ENCODE data around the gene SEPTIN8.

SEPTIN8 gene, protein sequence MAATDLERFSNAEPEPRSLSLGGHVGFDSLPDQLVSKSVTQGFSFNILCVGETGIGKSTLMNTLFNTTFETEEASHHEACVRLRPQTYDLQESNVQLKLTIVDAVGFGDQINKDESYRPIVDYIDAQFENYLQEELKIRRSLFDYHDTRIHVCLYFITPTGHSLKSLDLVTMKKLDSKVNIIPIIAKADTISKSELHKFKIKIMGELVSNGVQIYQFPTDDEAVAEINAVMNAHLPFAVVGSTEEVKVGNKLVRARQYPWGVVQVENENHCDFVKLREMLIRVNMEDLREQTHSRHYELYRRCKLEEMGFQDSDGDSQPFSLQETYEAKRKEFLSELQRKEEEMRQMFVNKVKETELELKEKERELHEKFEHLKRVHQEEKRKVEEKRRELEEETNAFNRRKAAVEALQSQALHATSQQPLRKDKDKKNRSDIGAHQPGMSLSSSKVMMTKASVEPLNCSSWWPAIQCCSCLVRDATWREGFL

GRCh38 chr5:132777209-132778069 lies at the start of gene SEPTIN8:
SEPTIN8 (minus strand) TSS chr5:132777239; CDS start chr5:132777137, 102 bp downstream.
- peak; percentile 25 for DNase-seq

GRCh38 chr5:132826424-132827082 lies 49.5 kb upstream of the SEPTIN8 start:
- no peak for DNase-seq

DNA sequence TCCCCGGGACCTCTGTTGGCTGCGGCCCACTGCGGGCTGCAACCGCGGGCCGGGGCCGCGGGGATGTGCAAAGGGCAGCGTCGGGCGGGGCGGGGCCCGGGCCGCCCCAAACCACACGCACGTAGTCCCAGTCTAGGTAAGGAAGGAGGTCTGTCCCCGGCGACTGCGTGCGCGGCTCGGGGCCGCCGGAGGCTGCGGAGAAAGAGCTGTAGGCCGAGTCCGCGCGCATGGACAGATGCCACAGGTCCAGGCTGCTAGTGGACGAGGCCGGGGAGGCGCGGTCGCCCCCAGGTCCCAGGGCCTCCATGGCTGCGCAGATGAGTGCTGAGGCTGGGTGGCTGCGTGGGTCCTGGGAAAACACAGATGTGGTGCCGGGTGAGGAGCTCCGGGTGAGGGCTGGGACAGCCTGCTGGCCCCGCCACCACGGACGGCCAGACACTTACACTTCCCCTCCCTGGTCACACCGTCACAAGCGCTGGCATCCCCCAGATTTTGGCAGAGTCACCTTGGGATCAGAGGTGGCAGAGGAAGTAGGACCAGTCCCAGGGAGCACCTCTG lies 48.9 kb upstream of the SEPTIN8 start:
- DNase-seq = no peak

DNA sequence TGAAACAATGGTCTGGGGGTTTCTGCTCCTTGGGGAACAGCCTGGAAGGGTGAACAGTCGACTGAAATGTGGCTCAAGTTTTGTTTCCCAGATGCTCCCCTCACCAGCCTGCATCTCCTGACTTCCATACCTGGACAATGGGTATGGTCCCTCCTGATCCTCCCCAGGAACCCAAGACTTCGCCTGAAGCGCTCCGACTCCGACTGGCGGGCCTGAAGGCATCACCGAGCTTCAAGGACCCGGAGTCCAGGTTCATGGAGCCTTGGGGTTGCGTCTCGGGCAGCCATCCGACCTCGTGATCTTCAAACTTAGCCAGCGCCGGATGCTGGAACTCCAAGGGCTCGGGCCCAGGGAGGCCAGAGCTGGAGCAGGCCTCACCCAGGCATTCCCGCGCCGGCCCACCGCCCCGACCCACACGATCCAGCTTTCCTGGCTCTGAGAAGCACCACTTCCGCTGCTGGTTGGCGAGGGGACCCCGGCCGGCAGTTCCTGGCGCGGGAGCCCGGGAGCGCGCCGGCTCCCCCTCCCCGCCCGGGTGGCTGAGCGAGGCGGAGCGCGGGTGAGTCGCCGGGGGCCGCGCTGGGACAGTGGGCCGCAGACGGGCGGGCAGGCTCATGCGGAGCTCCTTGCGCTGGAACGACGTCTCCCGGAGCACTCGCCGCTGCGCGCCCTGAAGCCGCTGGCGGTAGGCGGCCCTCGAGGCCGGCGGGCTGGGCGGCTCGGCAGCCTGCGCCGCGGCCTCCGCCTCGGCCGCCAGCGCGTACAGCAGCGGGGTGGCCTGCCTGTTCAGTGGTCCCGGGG lies 48.2 kb upstream of the SEPTIN8 start:
- DNase-seq = no peak

DNA sequence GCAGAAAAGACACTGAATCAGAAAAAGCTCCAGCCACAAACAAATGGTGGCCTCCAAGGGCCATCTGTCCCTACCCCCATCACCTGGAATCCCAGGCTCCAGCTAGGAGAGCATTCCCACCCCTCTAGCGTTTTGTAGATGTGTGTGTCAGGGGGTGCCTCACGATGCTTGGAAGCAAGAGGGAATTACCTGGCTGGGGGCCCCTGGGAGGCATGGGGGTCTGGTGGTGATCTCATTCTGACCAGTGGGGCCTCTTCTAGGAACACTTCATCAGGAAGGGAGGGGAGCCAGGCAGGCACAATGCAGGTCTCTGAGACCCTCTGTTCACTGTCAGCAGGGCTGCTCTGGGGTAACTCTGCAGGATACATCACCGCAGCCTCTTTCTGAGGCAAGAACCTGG lies 47.4 kb upstream of the SEPTIN8 start:
- no peak for DNase-seq

DNA sequence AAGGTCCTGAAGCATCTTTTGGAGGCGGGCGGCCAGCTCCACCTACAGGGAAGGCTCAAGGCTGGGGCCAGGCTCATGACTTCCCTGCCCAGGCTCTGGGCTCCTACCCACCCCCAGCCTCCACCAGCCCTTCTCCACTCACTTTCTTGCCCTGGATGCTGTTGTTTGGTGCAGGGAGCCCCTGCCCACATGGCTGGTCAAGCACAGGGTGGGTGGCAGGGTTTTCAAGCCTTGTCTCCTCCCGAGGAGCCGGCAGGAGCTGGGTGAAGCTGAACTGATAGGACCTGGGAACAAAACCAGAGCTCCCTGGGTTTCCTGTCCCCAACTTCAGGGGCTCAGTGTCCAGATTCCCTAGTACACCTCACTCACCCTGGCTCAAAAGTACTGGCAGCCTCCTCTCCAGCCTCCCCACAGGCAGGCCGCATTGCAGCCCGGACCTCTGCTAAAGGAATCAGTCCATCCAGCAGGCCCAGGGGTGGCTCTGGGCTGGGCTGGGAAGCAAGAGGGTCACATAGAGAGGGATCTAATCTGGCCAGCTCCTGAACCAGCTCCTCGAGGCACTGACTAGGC lies 46.5 kb upstream of the SEPTIN8 start:
- DNase-seq = no peak

GRCh38 chr5:132822650-132823480 lies 45.8 kb upstream of the SEPTIN8 start:
- no peak for DNase-seq

DNA sequence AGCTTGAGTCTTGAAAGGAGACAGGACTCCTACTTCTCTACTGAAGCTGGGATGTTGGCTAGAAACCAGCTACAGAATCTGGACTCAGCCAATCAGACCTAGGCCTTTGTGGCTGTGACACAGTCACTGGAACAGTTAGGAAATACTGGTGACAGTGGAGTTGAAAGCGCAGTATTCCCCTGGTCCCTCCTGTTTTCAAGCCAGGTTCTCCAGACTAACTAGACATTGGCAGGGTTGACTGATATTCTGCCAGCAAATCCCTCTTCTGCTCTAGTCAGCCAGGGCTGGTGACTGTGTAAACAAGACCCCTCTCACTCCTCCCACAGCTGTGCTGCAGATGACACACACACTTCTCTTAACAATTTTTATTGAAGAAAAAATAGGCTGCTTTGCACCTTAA lies 44.8 kb upstream of the SEPTIN8 start:
- DNase-seq = no peak

- no peak for DNase-seq
Observed at GRCh38 chr5:132821350-132821749, 44.3 kb upstream of the SEPTIN8 start.

DNA sequence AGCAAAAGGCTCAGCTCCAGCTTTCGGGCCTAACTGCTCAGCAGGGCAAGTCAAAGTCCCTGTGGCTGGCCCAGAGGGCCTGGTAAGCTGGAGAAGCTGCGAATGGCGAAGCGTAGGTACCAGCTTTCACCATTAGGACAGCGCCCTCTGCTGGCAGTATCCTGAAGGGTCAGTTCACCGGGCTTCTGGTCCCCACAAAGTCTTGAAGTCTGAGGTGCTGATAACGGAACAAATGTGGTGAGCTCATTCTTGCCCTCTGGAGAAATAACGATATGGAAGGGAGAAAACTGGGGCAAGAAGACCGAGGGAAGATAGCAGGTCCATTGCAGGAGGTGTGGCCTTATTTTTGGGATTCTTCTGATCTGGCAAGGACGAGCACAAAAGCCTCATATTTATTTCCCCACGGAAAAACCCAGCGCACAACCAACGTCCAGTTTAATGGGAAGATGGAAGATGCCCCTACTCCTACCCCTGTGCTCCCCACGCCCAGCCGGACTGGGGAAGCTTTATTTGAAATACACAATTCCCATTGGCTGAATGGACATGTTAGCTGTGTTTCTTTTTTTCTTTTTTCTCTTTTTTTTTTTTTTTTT lies 43.2 kb upstream of the SEPTIN8 start:
- DNase-seq = peak; percentile 92

GRCh38 chr5:132819468-132819867 lies 42.4 kb upstream of the SEPTIN8 start:
- no peak for DNase-seq

GRCh38 chr5:132817011-132817410 lies 40.0 kb upstream of the SEPTIN8 start:
- no peak for DNase-seq

DNA sequence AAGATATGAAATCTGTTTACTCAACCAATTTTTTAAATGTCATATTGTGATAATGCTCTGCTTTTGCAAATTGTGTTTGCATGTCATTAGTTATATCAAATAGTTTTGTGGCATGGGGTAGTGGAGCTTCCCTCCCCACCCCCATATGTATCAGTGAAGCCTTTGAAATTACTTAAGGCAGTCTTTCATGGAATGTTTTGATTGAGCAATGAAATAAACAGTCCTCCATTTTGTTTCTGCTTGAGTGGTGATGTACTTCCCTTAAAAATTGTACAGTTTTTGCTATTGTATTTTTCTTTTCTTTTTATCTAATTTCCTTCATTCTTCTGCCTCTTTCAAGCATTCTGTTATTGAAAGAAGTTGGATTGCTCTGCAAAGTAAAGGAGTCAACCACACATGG lies 39.5 kb upstream of the SEPTIN8 start:
- no peak for DNase-seq

DNA sequence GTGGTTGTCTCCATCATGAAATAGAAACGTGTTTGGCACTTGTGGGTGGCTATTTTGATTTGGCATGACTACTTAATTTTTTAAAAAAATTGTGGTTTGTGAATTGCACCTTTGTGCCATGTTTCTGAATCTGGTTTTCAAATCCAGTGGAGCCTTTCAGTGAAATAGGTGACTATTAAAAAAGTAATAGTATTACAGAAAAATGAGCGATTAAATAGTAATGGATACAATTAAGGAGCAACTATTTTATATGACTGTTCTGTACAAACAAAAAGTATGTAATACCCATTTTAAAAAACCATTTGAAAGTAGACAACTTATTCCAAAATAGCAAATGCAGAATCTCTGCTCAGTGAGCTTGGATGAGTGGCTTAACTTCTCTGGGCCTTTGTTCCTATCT lies 39.0 kb upstream of the SEPTIN8 start:
- DNase-seq = no peak

GRCh38 chr5:132815454-132815853 lies 38.4 kb upstream of the SEPTIN8 start:
- no peak for DNase-seq

DNA sequence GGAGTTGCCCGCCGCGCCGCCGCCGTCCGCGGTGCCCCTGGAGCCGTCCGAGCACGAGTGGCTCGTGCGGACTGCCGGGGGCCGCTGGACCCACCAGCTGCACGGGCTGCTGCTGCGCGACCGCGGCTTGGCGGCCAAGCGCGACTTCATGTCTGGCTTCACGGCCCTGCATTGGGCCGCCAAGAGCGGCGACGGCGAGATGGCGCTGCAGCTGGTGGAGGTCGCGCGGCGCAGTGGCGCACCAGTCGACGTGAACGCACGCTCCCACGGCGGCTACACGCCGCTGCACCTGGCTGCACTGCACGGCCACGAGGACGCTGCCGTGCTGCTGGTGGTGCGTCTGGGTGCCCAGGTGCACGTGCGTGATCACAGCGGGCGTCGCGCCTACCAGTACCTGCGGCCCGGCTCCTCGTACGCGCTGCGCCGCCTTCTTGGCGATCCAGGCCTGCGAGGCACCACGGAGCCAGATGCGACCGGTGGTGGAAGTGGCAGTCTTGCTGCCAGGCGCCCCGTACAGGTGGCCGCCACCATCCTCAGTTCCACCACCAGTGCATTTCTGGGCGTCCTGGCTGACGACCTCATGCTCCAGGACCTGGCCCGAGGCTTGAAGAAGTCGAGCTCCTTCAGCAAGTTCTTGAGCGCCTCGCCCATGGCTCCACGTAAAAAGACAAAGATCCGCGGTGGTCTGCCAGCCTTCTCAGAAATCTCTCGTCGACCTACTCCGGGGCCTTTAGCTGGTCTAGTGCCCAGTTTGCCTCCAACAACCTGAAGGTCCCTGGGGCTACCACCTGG lies 37.7 kb upstream of the SEPTIN8 start:
- DNase-seq = no peak

GRCh38 chr5:132813599-132814502 lies 36.8 kb upstream of the SEPTIN8 start:
- peak; percentile 29 for DNase-seq

All from activated CD4-positive, alpha-beta T cell treated with anti-CD3 and anti-CD28 coated beads, Interleukin-2, amount 50 U/mL, for 1 hour (primary cell).